GM21528 (cell line): ENCODE measurements around the gene ASGR1.
"Not testable (repeated sequence)": the region's sequence is repeated elsewhere in the genome, so short reads cannot be mapped to it uniquely, and the experiment has no call there.

Source experiments
- ATAC-seq: cut with Tn5 transposase; IDR thresholded peaks from one replicate; pipeline ENCODE4 v1.9.1; 2021; ENCODE audit warnings: mild to moderate bottlenecking, moderate library complexity; ENCODE audit not compliant: unreplicated experiment, low FRiP score

The ASGR1 gene

GRCh38 chr17:7192271-7192937 lies 13.2 kb upstream of the ASGR1 start:
- ATAC-seq: no peak

- no peak for ATAC-seq
These were observed 12.6 kb upstream of the ASGR1 start for GRCh38 chr17:7191571-7192270.

- ATAC-seq: no peak
These were observed 11.9 kb upstream of the ASGR1 start for GRCh38 chr17:7191069-7191468.

GRCh38 chr17:7190276-7190917 lies 11.2 kb upstream of the ASGR1 start:
- ATAC-seq: no peak

- ATAC-seq: no peak
These were observed 7.1 kb upstream of the ASGR1 start for GRCh38 chr17:7186241-7186640.

- ATAC-seq: no peak
These were observed 5.5 kb upstream of the ASGR1 start for GRCh38 chr17:7184647-7185046.

GRCh38 chr17:7184091-7184488 lies 4.9 kb upstream of the ASGR1 start:
- no peak for ATAC-seq

GRCh38 chr17:7183433-7184090 lies 4.4 kb upstream of the ASGR1 start:
- ATAC-seq: no peak

- not testable (repeated sequence) for ATAC-seq
These were observed 2.9 kb upstream of the ASGR1 start for GRCh38 chr17:7182101-7182500.

GRCh38 chr17:7178973-7179316 lies 225 bp downstream of the ASGR1 start:
- no peak for ATAC-seq

GRCh38 chr17:7177954-7178477 lies 1.2 kb downstream of the ASGR1 start:
- no peak for ATAC-seq

- ATAC-seq: no peak
These were observed 1.8 kb downstream of the ASGR1 start for GRCh38 chr17:7177191-7177953.

- no peak for ATAC-seq
These were observed 2.4 kb downstream of the ASGR1 start for GRCh38 chr17:7176841-7177190.

GRCh38 chr17:7176107-7176840 lies 2.9 kb downstream of the ASGR1 start:
- no peak for ATAC-seq

GRCh38 chr17:7175330-7175733 lies 3.8 kb downstream of the ASGR1 start:
- no peak for ATAC-seq

GRCh38 chr17:7174603-7175326 lies 4.4 kb downstream of the ASGR1 start:
- ATAC-seq: no peak

GRCh38 chr17:7173687-7174602 lies 5.2 kb downstream of the ASGR1 start:
- ATAC-seq: no peak

GRCh38 chr17:7172522-7173191 lies 6.5 kb downstream of the ASGR1 start:
- not testable (repeated sequence) for ATAC-seq
